Skin of body (tissue), 2 donors: Measurements from ENCODE around the gene PXDC1. TPM values are rescaled to one million over a fixed set of nuclear protein-coding genes. Genes with fewer than 3 reads are reported as not detected.
"Not testable (repeated sequence)": the region's sequence is repeated elsewhere in the genome, so short reads cannot be mapped to it uniquely, and the experiment has no call there.

ENCODE experiments used
- DNase-seq: peaks from one replicate; lab custom pipeline; 2025; lab: John Stamatoyannopoulos, UW
- total RNA-seq: library from RNA; depleted of rRNA; stranded (reverse); fragments of >200 nt; gene quantifications from one replicate; pipeline ENCODE4 v1.2.3, GENCODE V29; 2014

Gene PXDC1
- total RNA-seq, 1 donor from 2014 or later = 27.3 TPM

DNA sequence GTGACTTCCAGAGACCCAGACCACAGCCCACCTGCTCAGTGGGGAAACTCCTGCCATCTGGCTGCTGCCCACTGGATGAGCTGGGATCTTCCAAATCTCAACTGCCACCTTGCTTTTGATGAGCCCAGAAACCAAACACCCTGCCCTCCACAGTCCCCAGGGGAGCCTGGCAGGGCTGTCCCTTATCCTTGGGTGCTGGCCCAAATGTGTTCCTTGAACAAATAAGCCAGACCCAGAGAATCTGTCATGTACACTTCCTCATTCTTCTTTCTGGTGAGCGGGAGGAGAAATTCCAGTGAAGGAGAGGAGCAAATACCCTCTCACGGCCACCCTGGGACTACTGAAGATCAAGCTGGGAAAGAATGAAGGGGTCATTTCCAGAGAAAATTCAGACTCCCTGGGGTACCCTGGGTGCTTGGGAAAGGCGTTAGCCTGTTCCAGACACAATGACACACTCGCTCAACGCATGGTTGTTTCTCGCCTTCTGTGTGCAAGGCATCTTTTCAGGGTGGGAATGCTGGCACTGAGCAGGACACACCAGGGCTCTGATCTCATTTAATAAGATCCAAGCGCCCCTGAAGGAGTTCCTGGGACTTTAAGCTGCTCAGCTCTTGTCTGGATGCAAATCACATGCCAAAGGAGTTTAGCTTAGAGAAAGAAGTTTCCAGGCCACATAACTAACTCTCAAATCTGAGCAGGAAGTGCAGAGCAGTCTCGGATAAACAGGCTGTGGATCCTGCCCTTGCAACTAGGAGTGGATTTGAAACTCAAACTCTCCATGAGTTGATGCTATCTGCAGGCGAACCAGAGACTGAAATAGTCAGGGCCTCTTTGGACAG, 38.5 kb downstream of the PXDC1 start:
- DNase-seq = no peak

DNA sequence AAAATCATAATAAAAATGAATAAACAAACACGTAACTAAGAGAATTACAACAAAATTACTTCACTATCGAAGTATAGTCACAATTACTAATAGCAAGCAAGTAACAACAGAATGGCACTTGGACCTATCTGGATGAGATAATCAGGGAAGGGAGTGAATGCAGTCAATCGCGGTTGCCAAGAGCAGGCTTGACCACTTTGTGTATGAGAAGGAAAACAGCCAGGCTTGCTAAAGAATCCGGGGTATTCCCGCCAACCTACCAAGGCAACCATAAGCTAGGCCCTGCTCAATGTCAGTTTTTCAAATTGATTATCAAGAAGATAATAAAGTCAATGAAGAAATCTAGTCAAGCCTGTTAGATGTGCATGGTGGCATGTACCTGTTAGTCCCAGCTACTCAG, 39.7 kb downstream of the PXDC1 start:
- no peak for DNase-seq

- no peak for DNase-seq
These were observed 41.1 kb downstream of the PXDC1 start for GRCh38 chr6:3710403-3710802.

GRCh38 chr6:3708540-3708939, 43.0 kb downstream of the PXDC1 start:
- no peak for DNase-seq

DNA sequence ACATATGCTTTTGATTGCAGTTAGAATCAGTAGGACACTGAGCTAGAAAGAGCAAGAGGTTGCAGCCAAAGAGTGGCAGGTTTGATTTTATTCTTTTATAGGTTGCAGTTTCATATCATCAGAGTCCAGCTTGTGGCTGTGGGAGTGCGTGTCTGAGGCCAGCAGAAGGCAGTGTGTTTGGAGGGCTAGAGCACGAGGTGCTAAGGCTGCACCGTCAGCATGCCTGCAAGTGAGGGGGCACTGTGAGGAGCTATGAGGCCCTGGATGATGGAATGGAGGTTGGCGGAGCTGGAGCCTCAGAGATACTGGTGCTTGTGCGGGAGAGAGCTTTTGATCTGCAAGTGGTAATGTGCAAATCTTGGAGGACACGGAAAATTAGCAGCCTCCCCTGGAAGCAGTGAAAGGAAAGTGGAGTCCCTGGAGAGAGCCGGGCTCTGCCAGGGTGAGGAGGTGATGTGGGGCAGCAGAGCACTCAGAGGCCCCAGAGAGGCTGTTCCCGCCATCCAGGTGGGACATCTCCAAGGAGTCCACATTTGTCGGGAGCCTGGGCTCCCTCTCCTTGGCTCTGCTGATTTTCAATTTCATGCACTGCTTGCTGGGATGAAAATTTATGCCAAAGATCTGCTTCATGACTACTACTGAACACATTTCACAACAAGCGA, 43.6 kb downstream of the PXDC1 start:
- DNase-seq = no peak

- no peak for DNase-seq
These were observed 44.5 kb downstream of the PXDC1 start for GRCh38 chr6:3707024-3707423.

DNA sequence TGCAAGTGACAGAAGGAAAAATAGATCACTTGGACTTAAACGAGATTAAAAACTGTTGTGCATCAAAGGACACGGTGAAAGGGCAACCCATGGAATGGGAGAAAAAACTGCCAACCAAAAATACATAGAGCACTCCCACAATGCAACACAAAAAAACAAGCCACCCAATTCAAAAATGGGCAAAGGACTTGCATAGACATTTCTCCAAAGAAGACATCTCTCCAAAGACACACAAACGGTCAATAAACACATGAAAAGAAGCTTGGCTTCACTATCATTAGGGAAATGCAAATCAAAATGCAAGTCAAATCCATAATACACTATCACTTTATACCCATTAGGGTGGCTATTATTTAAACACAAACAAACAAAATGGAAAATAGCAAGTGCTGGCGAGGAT, 45.0 kb downstream of the PXDC1 start:
- no peak for DNase-seq

- no peak for DNase-seq
These were observed 49.9 kb downstream of the PXDC1 start for GRCh38 chr6:3701631-3702030.

- DNase-seq = no peak
These were observed 52.3 kb downstream of the PXDC1 start for GRCh38 chr6:3699231-3699630.

DNA sequence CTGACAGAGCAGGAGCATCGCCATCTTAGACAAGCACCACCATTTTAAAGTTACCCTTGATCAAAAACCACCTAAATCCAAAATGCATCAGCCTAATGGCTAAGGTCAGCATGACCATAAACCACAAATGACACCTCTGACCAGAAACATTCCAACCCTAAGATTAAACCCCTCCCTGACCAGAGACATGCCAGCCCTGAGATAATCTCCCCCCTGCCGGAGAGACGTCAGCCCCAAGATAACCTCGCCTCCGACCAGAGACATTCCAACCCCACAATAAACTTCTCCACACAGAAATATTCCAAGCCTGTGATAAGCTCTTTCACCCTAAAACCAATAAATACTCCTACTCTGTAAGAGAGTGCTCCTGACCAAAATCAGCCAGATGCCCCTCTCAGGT, 53.5 kb downstream of the PXDC1 start:
- DNase-seq = no peak

DNA sequence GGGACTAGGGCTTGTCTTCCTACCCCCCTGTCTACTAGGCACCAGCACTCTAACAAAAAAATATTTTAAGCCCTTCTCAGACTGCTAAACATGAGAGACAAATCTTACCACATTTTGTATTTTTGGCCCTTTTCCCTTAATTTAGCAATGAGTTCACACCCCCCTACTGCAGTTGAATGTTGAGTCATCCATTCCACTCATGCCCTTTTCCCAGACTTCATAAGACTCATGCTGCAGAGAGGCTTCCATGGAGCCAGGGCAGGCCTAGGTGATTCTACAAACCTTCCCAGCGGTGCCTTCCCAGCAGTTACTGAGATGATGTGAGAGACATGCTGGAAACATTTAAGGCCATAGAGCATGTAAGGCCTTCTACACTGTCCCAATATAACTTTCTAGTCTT, 53.9 kb downstream of the PXDC1 start:
- peak; percentile 18 for DNase-seq

- DNase-seq = no peak
These were observed 54.9 kb downstream of the PXDC1 start for GRCh38 chr6:3696525-3697088.

GRCh38 chr6:3695065-3695817, 56.3 kb downstream of the PXDC1 start:
- DNase-seq = no peak

GRCh38 chr6:3693831-3694230, 57.7 kb downstream of the PXDC1 start:
- no peak for DNase-seq

DNA sequence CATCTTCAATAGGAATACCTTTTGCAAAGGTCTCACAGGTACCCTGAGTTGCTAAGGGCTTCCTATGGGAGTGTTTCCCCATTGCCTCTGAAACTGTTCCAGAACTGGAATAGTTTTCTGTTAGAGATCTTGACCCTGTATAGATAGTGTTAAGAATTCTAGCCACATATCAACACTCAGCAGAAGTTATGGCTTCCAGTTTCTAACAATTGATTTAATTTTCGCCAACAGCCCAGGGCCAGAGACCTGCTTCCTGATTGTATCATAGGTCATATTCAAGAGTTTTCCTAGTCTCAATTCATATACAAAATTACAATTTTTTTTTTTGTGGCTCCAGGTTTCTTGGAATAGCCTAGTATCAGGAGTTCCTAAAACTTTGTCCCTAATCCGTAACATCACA, 61.0 kb downstream of the PXDC1 start:
- no peak for DNase-seq

DNA sequence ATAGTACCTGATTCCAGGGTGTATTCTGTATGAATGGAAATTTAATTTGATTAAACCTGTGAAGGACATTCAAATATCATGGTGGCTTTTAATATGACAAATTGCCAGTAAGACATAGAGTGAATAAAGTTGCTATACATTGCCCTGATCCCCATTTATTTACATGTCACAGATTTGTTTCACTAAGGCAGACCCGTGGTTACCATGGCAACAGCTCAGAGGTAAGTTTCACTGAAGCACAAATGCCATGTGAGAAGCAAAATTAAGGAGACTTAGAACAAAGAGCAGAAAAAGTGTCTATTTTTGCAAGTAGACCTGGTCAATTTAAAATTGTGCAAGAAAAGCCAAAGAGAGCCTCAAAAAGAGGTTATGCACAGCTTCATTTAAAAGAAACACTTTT, 63.7 kb downstream of the PXDC1 start:
- DNase-seq = no peak

DNA sequence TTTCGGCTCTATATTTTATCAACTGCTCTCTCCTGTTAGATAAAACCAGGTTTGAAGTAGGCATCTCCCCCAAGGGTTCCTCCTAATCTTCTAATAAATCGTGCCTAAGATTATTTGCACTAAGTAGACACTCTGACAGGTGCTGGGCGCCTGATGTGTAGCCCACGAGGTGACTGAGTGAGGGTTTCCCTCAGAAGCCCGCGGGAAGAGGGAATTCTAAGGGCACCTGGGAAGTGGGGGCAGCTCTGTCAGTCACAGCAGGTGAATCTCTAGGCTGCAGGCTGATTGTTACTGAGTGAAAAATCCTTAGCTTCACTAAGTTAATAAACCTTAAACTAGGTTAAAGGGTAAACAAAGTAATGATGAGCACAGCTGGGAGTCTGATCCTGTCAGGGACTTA, 68.2 kb downstream of the PXDC1 start:
- DNase-seq = no peak

- no peak for DNase-seq
These were observed 72.6 kb downstream of the PXDC1 start for GRCh38 chr6:3678946-3679345.

DNA sequence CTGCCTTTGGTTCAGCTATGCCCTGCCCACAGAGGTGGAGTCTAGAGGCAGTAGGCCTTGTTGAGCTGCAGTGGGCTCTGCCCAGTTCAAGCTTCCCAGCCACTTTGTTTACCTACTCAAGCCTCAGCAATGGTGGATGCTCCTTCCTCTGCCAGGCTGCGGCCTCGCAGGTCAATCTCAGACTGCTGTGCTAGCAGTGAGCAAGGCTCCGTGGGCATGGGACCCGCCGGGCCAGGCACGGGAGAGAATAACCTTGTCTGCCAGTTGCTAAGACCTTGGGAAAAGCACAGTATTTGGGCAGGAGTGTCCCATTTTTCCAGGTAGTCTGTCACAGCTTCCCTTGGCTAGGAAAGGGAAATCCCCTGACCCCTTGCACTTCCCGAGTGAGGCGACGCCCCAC, 73.8 kb downstream of the PXDC1 start:
- DNase-seq = not testable (repeated sequence)

- DNase-seq = not testable (repeated sequence)
These were observed 74.2 kb downstream of the PXDC1 start for GRCh38 chr6:3677351-3677750.
